HepG2 (cell line): ENCODE measurements around the gene ZNF557. TPM values are rescaled to one million over a fixed set of nuclear protein-coding genes. Genes with fewer than 3 reads are reported as not detected.

Experiments
- ATAC-seq: fragments of 200-7000 bp; cut with Tn5 transposase; 3 replicates; pipeline ENCODE4 v1.9.1; 2020; ENCODE audit warnings: mild to moderate bottlenecking, moderate library complexity
- BruUV-seq: library from RNA; stranded (reverse); fragments of 400-500 nt; replicated peaks from 2 replicates; lab custom pipeline; 2021; lab: Mats Ljungman, UMichigan
- CTCF ChIA-PET: fragments of 300-600 bp; formaldehyde crosslinking; extraction: SDS; loops from one replicate; lab custom pipeline; 2021; ENCODE audit warnings: low total read pairs, inconsistent platforms, low intra/inter-chr PET ratio; lab: Yijun Ruan, JAX
- POLR2A ChIA-PET: fragments of 350-600 bp; sonication (Branson Sonifier 250); formaldehyde crosslinking; loops from one replicate; lab custom pipeline; 2020; ENCODE audit warnings: antibody characterized with exemption, inconsistent platforms; lab: Yijun Ruan, JAX
- DNase-seq: peaks from one replicate; pipeline ENCODE4 v3.0.0-alpha.2; 2015; ENCODE audit warnings: low spot score
- FAIRE-seq: peaks from 3 replicates; lab custom pipeline; 2011; peaks lifted over from hg19 to GRCh38; lab: Jason Lieb, UNC
- H2AFZ ChIP-seq: one replicate; pipeline ENCODE4 v1.6.1; 2011; ENCODE audit warnings: low read length, inconsistent platforms
- H3K27ac ChIP-seq: fragments of 300-600 bp; 3 replicates; pipeline ENCODE4 v1.8.0; 2011; ENCODE audit warnings: mixed run types, mild to moderate bottlenecking, mixed read lengths, low read length, inconsistent platforms; ENCODE audit not compliant: insufficient read depth; ENCODE audit errors: extremely low read length
- H3K27me3 ChIP-seq, 2 experiments: fragments of 200-600 bp in 1 of 2; 2 replicates in 1 of 2; 3 replicates in 1 of 2; pipeline versions ENCODE4 v1.6.0 to v1.8.0; 2011; ENCODE audit warnings: low read length in 2 of 2, mild to moderate bottlenecking in 2 of 2, moderate library complexity in 2 of 2, inconsistent platforms in 1 of 2; ENCODE audit not compliant: insufficient read depth in 2 of 2, control insufficient read depth in 1 of 2
- H3K36me3 ChIP-seq, 2 experiments: fragments of 200-600 bp in 1 of 2; replicated peaks in 1 of 2; 2 replicates in 1 of 2; 3 replicates in 1 of 2; pipeline versions ENCODE4 v1.5.1 to v1.8.0; 2011; ENCODE audit warnings: low read length in 2 of 2, inconsistent platforms in 1 of 2; ENCODE audit not compliant: insufficient read depth in 2 of 2, control insufficient read depth in 1 of 2
- H3K4me1 ChIP-seq: 2 replicates; pipeline ENCODE4 v1.5.1; 2012; ENCODE audit warnings: low read length, inconsistent platforms; ENCODE audit not compliant: insufficient read depth
- H3K4me2 ChIP-seq: 2 replicates; pipeline ENCODE4 v1.6.0; 2011; ENCODE audit warnings: low read depth, low read length, inconsistent platforms
- H3K4me3 ChIP-seq, 3 experiments: fragments of 200-600 bp in 1 of 3; sonication (generic), shearing (Covaris generic) in 1 of 3; replicated peaks in 1 of 3; 2 replicates each; pipeline ENCODE4 v1.5.1; 2011 to 2016; ENCODE audit warnings: low read length in 3 of 3, inconsistent platforms in 2 of 3, low read depth in 2 of 3, mild to moderate bottlenecking in 2 of 3, control low read depth in 1 of 3, mixed read lengths in 1 of 3; ENCODE audit not compliant: insufficient read depth in 1 of 3
- H3K79me2 ChIP-seq: one replicate; pipeline ENCODE4 v1.6.1; 2011; ENCODE audit warnings: low read length, inconsistent platforms; ENCODE audit not compliant: insufficient read depth
- H3K9ac ChIP-seq: 2 replicates; pipeline ENCODE4 v1.6.0; 2011; ENCODE audit warnings: mild to moderate bottlenecking, low read depth, low read length, inconsistent platforms; ENCODE audit not compliant: insufficient read depth
- H3K9me3 ChIP-seq: 2 replicates; pipeline ENCODE4 v1.5.1; 2012; ENCODE audit warnings: mild to moderate bottlenecking, low read length
- H4K20me1 ChIP-seq: 2 replicates; pipeline ENCODE4 v1.6.0; 2011; ENCODE audit warnings: inconsistent platforms, mild to moderate bottlenecking, low read length, moderate library complexity; ENCODE audit not compliant: insufficient read depth
- CEBPG ChIP-seq: IDR thresholded peaks from 2 replicates; pipeline ENCODE4 v1.6.1; 2016
- MAFF ChIP-seq: IDR thresholded peaks from 2 replicates; pipeline ENCODE4 v1.6.1; 2011; ENCODE audit warnings: low read depth, low read length, improper control_type of control experiment
- MAFK ChIP-seq, 2 experiments: IDR thresholded peaks in 1 of 2; conservative IDR thresholded peaks in 1 of 2; 2 replicates each; pipeline ENCODE4 v1.6.1; 2011; ENCODE audit warnings: improper control_type of control experiment in 2 of 2, low read length in 2 of 2
- MIER2 ChIP-seq: IDR thresholded peaks from 2 replicates; pipeline ENCODE4 v1.6.1; 2016; ENCODE audit warnings: missing biosample characterization, missing genetic modification reagents
- POLR2A ChIP-seq, 2 experiments: IDR thresholded peaks; 2 replicates each; pipeline ENCODE4 v1.6.1; 2011; ENCODE audit warnings: low read depth in 2 of 2, low read length in 2 of 2, mild to moderate bottlenecking in 1 of 2, moderate library complexity in 1 of 2; ENCODE audit not compliant: insufficient read depth in 1 of 2
- POLR2AphosphoS2 ChIP-seq: IDR thresholded peaks from 2 replicates; pipeline ENCODE4 v1.6.1; 2011; ENCODE audit warnings: low read depth, low read length, improper control_type of control experiment
- REST ChIP-seq, 2 experiments: IDR thresholded peaks; 2 replicates each; pipeline ENCODE4 v1.6.1; 2011 to 2012; ENCODE audit warnings: low read length in 2 of 2, borderline replicate concordance in 1 of 2, low read depth in 1 of 2, mild to moderate bottlenecking in 1 of 2, moderate library complexity in 1 of 2
- SMARCC2 ChIP-seq: fragments of 450-650 bp; IDR thresholded peaks from 2 replicates; pipeline ENCODE4 v1.6.1; 2017; ENCODE audit warnings: antibody characterized with exemption, mild to moderate bottlenecking
- ZBTB21 ChIP-seq: sonication (generic); formaldehyde crosslinking; IDR thresholded peaks from 2 replicates; pipeline ENCODE4 v1.4.0; 2020; ENCODE audit warnings: missing genetic modification reagents
- ZBTB8A ChIP-seq: sonication (generic); formaldehyde crosslinking; IDR thresholded peaks from 2 replicates; pipeline ENCODE4 v1.4.0; 2020; ENCODE audit warnings: mild to moderate bottlenecking, low read depth, missing genetic modification reagents, borderline replicate concordance
- WGBS: methylation state at CpG from one replicate; pipeline ENCODE4 v1.1.6; 2017; ENCODE audit warnings: low lambda C conversion rate; 5-methylcytosine and 5-hydroxymethylcytosine counted together
- in situ Hi-C: cut with HindIII; loops from 2 replicates; pipeline ENCODE4 v1.10.0; 2017; ENCODE audit warnings: low pct_unique_long_range_greater_than_20kb; ENCODE audit not compliant: extremely low pct_ligation_motif_present
- intact Hi-C: fragments of 100-400 bp; cut with micrococcal nuclease; formaldehyde crosslinking; loops from one replicate; pipeline ENCODE4 v1.10.0; 2022; ENCODE audit not compliant: unreplicated experiment
- polyA plus RNA-seq, 8 experiments: library from polyadenylated mRNA; depleted of rRNA in 3 of 8; stranded (reverse) in 7 of 8; unstranded in 1 of 8; fragments of >200 nt; fragmentation: Illumina TruSeq in 4 of 8; extraction: Trizol in 4 of 8; gene quantifications; 2 replicates each; pipeline versions ENCODE4 v1.2.1 to v1.2.3, GENCODE V29; 2011 to 2016; ENCODE audit warnings: low read depth in 4 of 8, missing spikeins in 1 of 8, mixed read lengths in 1 of 8; ENCODE audit not compliant: insufficient read depth in 1 of 8
- total RNA-seq, 5 experiments: library from RNA; depleted of rRNA; stranded (reverse); fragments of >200 nt; fragmentation: Illumina TruSeq; extraction: Trizol; gene quantifications; 2 replicates each; pipeline ENCODE4 v1.2.3, GENCODE V29; 2016; ENCODE audit warnings: low read depth in 1 of 5
- TF ChIP-seq, protein P1 (sequence below): sonication (generic); formaldehyde crosslinking; IDR thresholded peaks from 2 replicates; pipeline ENCODE4 v1.4.0; 2020; ENCODE audit warnings: mild to moderate bottlenecking, missing genetic modification reagents, borderline replicate concordance

The ZNF557 gene
- total and polyA plus RNA-seq, 2 of the 13 experiments (the other 11 are each of a cell fraction or from before 2014, with no cell fraction given): 2.1 to 7.8 TPM

DNA sequence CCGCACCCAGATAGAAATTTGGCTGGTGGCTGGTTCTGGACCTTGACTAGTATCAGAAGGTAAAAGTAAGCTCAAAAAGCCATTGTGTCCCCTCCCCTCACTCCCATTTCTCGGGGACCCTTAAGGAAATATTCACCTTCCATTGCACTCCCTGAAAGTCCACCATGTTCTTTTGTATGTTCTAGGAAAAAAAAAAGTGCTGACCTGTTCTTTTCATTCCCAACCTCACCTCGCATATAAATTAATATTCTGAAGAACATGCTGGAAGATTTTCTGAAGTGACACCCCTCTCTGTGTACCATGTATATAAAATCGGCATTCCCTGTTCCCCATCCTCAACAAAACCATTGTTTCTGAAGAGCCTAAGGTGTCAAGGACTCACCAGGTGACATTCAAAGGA lies 43.2 kb downstream of the ZNF557 start:
- Histone ChIP-seq H3K9ac (no peak overlapping the region), H3K4me1 (peaks cover 9% of the 10 kb centered on the region), H3K79me2 (no peaks in the 10 kb centered on the region), H3K27ac (no peak overlapping the region), H3K36me3 (peaks cover 3 to 13% of the 10 kb centered on the region in 2 experiments; a peak in 3 of 5 replicates), H3K27me3 (no peaks in the 10 kb centered on the region), H3K4me3 (no peak overlapping the region), H2AFZ (no peak overlapping the region), H4K20me1 (no peaks in the 10 kb centered on the region), H3K9me3 (no peaks in the 10 kb centered on the region), H3K4me2 (no peak overlapping the region)
- ChIA-PET CTCF (no interaction called here), POLR2A (no interaction called here)
- intact Hi-C loops: no loop called here
- TF ChIP-seq MAFF (peak; percentile 84), MAFK (conservative IDR thresholded peaks at IDR 0.05 in 1 of 2, IDR thresholded peaks at IDR 0.05 in 1 of 2; ENCODE audit: low read length in 2 of 2) (peak; percentile 88 to 91)
- TF ChIP-seq, protein P1, sequence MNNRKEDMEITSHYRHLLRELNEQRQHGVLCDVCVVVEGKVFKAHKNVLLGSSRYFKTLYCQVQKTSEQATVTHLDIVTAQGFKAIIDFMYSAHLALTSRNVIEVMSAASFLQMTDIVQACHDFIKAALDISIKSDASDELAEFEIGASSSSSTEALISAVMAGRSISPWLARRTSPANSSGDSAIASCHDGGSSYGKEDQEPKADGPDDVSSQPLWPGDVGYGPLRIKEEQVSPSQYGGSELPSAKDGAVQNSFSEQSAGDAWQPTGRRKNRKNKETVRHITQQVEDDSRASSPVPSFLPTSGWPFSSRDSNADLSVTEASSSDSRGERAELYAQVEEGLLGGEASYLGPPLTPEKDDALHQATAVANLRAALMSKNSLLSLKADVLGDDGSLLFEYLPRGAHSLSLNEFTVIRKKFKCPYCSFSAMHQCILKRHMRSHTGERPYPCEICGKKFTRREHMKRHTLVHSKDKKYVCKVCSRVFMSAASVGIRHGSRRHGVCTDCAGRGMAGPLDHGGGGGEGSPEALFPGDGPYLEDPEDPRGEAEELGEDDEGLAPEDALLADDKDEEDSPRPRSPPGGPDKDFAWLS (CRISPR knock-in tag): no peak
- BruUV-seq: no TSS peak
- 68% methylated on average over 4 of the region's 4 CpGs for WGBS
- in situ Hi-C loops: no loop called here
- DNase-seq: no peak
- no peak for ATAC-seq
- FAIRE-seq: no peak

- no peaks in the 10 kb centered on the region for H3K79me2 ChIP-seq
- DNase-seq (no peak), FAIRE-seq (no peak), ATAC-seq (no peak)
- no peak overlapping the region for H3K9ac ChIP-seq
- H3K36me3 ChIP-seq: peaks cover 3 to 17% of the 10 kb centered on the region in 2 experiments; a peak in 3 of 5 replicates
- H3K27me3 ChIP-seq: no peaks in the 10 kb centered on the region
- WGBS: 75% methylated on average over 1 of the region's 1 CpG
- H4K20me1 ChIP-seq: no peaks in the 10 kb centered on the region
- no peak overlapping the region for H3K27ac ChIP-seq
- no peak overlapping the region for H3K4me2 ChIP-seq
- CTCF ChIA-PET: no interaction called here
- POLR2A ChIA-PET: no interaction called here
- H3K9me3 ChIP-seq: no peaks in the 10 kb centered on the region
- no TSS peak for BruUV-seq
- H3K4me3 ChIP-seq: no peak overlapping the region
- peaks cover 9% of the 10 kb centered on the region for H3K4me1 ChIP-seq
- no peak overlapping the region for H2AFZ ChIP-seq
- intact Hi-C loops: no loop called here
- peak; percentile 16 to 90 for TF ChIP-seq REST (IDR thresholded peaks at IDR 0.05; ENCODE audit: borderline replicate concordance in 1 of 2, low read depth in 1 of 2, low read length in 2 of 2)
- 0 out of 2 replicates have a peak, but pooled peaks have one; percentile 63 for TF ChIP-seq POLR2AphosphoS2
- no peak for TF ChIP-seq CEBPG (CRISPR knock-in tag)
- no peak for TF ChIP-seq ZBTB21 (CRISPR knock-in tag)
- TF ChIP-seq SMARCC2: no peak
- TF ChIP-seq POLR2A (IDR thresholded peaks at IDR 0.05; ENCODE audit: insufficient read depth in 1 of 2, low read depth in 2 of 2, low read length in 2 of 2): 0 out of 4 replicates have a peak, but pooled peaks of 1 of the 2 experiments have one; percentile 20
- TF ChIP-seq ZBTB8A (CRISPR knock-in tag): no peak
- TF ChIP-seq MIER2 (CRISPR knock-in tag): peak; percentile 86
- in situ Hi-C loops: no loop called here
These were observed 43.7 kb downstream of the ZNF557 start for GRCh38 chr19:7113233-7113632.
